ENCODE measurements around the gene PIGC.

- TF ChIP-seq CTCF (conservative IDR thresholded peaks at IDR 0.05 in 1 of 2, IDR thresholded peaks at IDR 0.05 in 1 of 2; ENCODE audit: extremely low read depth in 1 of 2, insufficient read depth in 1 of 2, low read depth in 1 of 2, low read length in 2 of 2): no peak
- TF ChIP-seq EZH2 (IDR thresholded peaks at IDR 0.05; ENCODE audit: borderline replicate concordance, low read length): no peak
Observed at GRCh38 chr1:172405912-172406311, 38.0 kb downstream of the PIGC start.

Measured in mammary epithelial cell (primary cell).